Caco-2 (cell line): ENCODE measurements around the gene MAFF. TPM values are rescaled to one million over a fixed set of nuclear protein-coding genes. Genes with fewer than 3 reads are reported as not detected.

ENCODE experiments used
- BruUV-seq: library from RNA; stranded (reverse); fragments of 400-500 nt; replicated peaks from 2 replicates; lab custom pipeline; 2021; lab: Mats Ljungman, UMichigan
- CTCF ChIA-PET: fragments of 300-600 bp; sonication (Branson Sonifier 250); formaldehyde crosslinking; loops from one replicate; lab custom pipeline; 2022; ENCODE audit warnings: antibody characterized with exemption; lab: Charles Lee
- POLR2A ChIA-PET: fragments of 300-600 bp; sonication (Branson Sonifier 250); formaldehyde crosslinking; loops from one replicate; lab custom pipeline; 2022; ENCODE audit warnings: antibody characterized with exemption; lab: Charles Lee
- DNase-seq, 2 experiments: peaks; one replicate each; pipeline versions ENCODE4 v3.0.0 to v3.0.0-alpha.2; 2020 to 2022
- H3K27me3 ChIP-seq: replicated peaks from 2 replicates; pipeline ENCODE4 v1.6.0; 2011; ENCODE audit warnings: low read length; ENCODE audit not compliant: control insufficient read depth, insufficient read depth
- H3K36me3 ChIP-seq: 2 replicates; pipeline ENCODE4 v1.5.1; 2011; ENCODE audit warnings: low read length; ENCODE audit not compliant: control insufficient read depth, insufficient read depth
- H3K4me1 ChIP-seq: fragments of 250-450 bp; sonication (Bioruptor Pico); 2 replicates; pipeline ENCODE4 v1.5.1; 2020; ENCODE audit warnings: mild to moderate bottlenecking
- H3K4me3 ChIP-seq: 2 replicates; pipeline ENCODE4 v1.5.1; 2011; ENCODE audit warnings: low read depth, mild to moderate bottlenecking, control low read depth, low read length
- H3K9me3 ChIP-seq: fragments of 250-450 bp; sonication (Bioruptor Pico); 2 replicates; pipeline ENCODE4 v1.5.1; 2020; ENCODE audit warnings: mild to moderate bottlenecking, moderate library complexity
- H3K27ac Mint-ChIP-seq: one replicate; pipeline ENCODE4 v1.8.0; 2022; ENCODE audit warnings: mixed read lengths; ENCODE audit not compliant: unreplicated experiment
- H3K27me3 Mint-ChIP-seq: one replicate; pipeline ENCODE4 v1.8.0; 2022; ENCODE audit warnings: mixed read lengths; ENCODE audit not compliant: insufficient read depth, unreplicated experiment
- H3K36me3 Mint-ChIP-seq: one replicate; pipeline ENCODE4 v1.8.0; 2022; ENCODE audit warnings: mild to moderate bottlenecking, mixed read lengths; ENCODE audit not compliant: insufficient read depth, unreplicated experiment
- H3K4me1 Mint-ChIP-seq: one replicate; pipeline ENCODE4 v1.8.0; 2022; ENCODE audit warnings: low read depth, mixed read lengths; ENCODE audit not compliant: unreplicated experiment
- H3K4me3 Mint-ChIP-seq: one replicate; pipeline ENCODE4 v1.8.0; 2022; ENCODE audit warnings: mild to moderate bottlenecking, moderate library complexity, mixed read lengths; ENCODE audit not compliant: unreplicated experiment
- H3K9me3 Mint-ChIP-seq: one replicate; pipeline ENCODE4 v1.8.0; 2022; ENCODE audit warnings: mixed read lengths; ENCODE audit not compliant: unreplicated experiment
- intact Hi-C: fragments of 100-400 bp; cut with micrococcal nuclease; formaldehyde crosslinking; loops from one replicate; pipeline ENCODE4 v1.10.0; 2022; ENCODE audit not compliant: unreplicated experiment
- total RNA-seq: library from RNA; stranded (reverse); gene quantifications from 2 replicates; pipeline ENCODE4 v1.2.3, GENCODE V29; 2022
- TF ChIP-seq, protein P1 (sequence below), 2 experiments: fragments of 200-600 bp in 1 of 2; IDR thresholded peaks; 1 replicate in 1 of 2; 2 replicates in 1 of 2; pipeline versions ENCODE4 v1.5.1 to v1.8.0; 2011 to 2022; ENCODE audit warnings: antibody characterized with exemption in 1 of 2, control low read depth in 1 of 2, inconsistent platforms in 1 of 2, low read depth in 1 of 2, low read length in 1 of 2, mild to moderate bottlenecking in 1 of 2, moderate library complexity in 1 of 2; ENCODE audit not compliant: insufficient read depth in 1 of 2, severe bottlenecking in 1 of 2, unreplicated experiment in 1 of 2

MAFF gene
- total RNA-seq, 1 experiment from 2014 or later = 6.8 TPM

DNA sequence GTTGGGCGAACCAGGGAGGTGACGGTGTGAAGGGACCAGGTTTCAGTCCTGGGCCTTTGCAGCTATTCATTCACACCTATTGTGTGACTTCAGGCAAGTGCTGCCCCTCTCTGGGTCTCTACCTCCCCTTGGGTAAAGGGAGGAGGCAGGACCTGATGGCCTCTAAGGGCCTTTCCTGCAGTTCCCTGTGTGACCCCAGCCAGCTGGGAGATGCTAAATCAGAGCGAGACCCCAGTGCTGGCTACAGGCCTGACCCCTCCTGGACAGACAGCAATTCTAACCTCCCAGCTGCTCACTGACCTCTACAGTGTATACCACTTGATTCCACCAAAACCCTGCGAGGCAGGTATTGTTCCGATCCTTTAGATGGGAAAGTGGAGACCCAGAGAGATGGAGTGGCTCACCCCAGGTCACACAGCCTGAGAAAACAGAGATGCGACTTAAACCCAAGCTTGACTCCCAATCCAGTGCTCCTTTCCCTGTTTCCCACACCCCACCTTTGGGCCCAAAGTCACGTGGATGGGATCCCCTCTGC, 6.2 kb downstream of the MAFF start:
- POLR2A ChIA-PET = interaction anchor here (0.6 kb wide), 1 partner anchor 17 kb away, joined by 4 read pairs; no protein-coding TSS in a partner anchor
- no TSS peak for BruUV-seq
- H3K27me3 ChIP-seq = no peaks in the 10 kb centered on the region
- Mint-ChIP-seq H3K9me3 (no peaks in the 10 kb centered on the region), H3K27me3 (no peaks in the 10 kb centered on the region), H3K36me3 (peaks cover 17% of the 10 kb centered on the region), H3K4me3 (no peak overlapping the region), H3K4me1 (peaks cover 6% of the 10 kb centered on the region), H3K27ac (no peak overlapping the region)
- TF ChIP-seq, protein P1, sequence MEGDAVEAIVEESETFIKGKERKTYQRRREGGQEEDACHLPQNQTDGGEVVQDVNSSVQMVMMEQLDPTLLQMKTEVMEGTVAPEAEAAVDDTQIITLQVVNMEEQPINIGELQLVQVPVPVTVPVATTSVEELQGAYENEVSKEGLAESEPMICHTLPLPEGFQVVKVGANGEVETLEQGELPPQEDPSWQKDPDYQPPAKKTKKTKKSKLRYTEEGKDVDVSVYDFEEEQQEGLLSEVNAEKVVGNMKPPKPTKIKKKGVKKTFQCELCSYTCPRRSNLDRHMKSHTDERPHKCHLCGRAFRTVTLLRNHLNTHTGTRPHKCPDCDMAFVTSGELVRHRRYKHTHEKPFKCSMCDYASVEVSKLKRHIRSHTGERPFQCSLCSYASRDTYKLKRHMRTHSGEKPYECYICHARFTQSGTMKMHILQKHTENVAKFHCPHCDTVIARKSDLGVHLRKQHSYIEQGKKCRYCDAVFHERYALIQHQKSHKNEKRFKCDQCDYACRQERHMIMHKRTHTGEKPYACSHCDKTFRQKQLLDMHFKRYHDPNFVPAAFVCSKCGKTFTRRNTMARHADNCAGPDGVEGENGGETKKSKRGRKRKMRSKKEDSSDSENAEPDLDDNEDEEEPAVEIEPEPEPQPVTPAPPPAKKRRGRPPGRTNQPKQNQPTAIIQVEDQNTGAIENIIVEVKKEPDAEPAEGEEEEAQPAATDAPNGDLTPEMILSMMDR (IDR thresholded peaks at IDR 0.05; ENCODE audit: insufficient read depth in 1 of 2, low read depth in 1 of 2, low read length in 1 of 2, severe bottlenecking in 1 of 2, unreplicated experiment in 1 of 2) = no peak
- 0 out of 2 replicates have a peak, but pooled peaks cover 3% of the 10 kb centered on the region for H3K4me1 ChIP-seq
- no peak for DNase-seq
- CTCF ChIA-PET = interaction anchor here (1.1 kb wide), 1 partner anchor 93 kb away, joined by 4 read pairs; no protein-coding TSS in a partner anchor
- H3K9me3 ChIP-seq = no peaks in the 10 kb centered on the region
- no peaks in the 10 kb centered on the region for H3K36me3 ChIP-seq
- intact Hi-C loops = no loop called here
- H3K4me3 ChIP-seq = no peak overlapping the region

DNA sequence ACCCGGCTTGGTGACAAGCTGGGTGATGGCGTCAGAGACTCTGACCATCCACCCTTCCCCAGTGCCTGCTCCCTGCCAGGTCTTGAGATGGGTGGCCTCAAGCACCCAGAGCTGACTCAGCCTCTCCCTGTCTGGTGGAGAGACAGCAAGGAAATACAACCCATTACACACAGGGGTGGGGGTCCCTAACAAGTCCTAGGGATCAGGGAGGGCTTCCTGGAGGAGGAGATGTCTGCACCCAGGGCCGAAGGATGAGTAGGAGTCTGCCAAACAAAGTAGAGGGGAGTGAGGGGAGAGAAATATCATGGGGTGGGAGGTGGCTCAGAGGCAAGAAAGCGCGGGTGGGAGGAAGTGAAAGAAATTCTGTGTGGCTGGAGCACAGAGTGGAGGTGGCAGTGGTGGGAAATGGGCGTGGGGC, 6.8 kb downstream of the MAFF start:
- intact Hi-C loops = no loop called here
- Mint-ChIP-seq H3K4me3 (no peak overlapping the region), H3K27ac (no peak overlapping the region), H3K9me3 (no peaks in the 10 kb centered on the region), H3K27me3 (no peaks in the 10 kb centered on the region), H3K36me3 (peaks cover 11% of the 10 kb centered on the region), H3K4me1 (peaks cover 6% of the 10 kb centered on the region)
- no peak for DNase-seq
- ChIA-PET POLR2A (no interaction called here), CTCF (no interaction called here)
- Histone ChIP-seq H3K4me3 (no peak overlapping the region), H3K9me3 (no peaks in the 10 kb centered on the region), H3K4me1 (0 out of 2 replicates have a peak, but pooled peaks cover 2% of the 10 kb centered on the region), H3K27me3 (no peaks in the 10 kb centered on the region), H3K36me3 (no peaks in the 10 kb centered on the region)
- TF ChIP-seq, protein P1 (IDR thresholded peaks at IDR 0.05; ENCODE audit: insufficient read depth in 1 of 2, low read depth in 1 of 2, low read length in 1 of 2, severe bottlenecking in 1 of 2, unreplicated experiment in 1 of 2) = no peak
- no TSS peak for BruUV-seq

DNA sequence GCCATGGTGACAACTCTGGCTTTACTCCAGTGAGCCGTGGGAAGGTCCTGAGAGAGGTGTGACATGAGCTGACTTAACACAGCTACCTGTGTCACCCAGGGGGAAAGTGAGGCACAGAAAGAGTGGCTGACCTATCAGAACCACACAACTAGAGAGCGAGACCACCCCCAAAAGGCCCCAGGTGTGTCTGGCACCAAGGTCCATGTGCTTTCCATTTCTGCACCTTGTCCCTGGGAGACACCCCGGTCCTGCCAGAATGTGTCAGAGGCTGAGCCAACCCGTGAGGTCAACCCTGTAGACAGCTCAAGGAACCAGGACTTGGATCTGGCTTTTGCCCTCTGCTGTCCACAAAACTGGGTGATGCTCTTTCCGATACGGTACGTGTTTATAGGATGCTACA, 9.8 kb downstream of the MAFF start:
- Mint-ChIP-seq H3K27ac (no peak overlapping the region), H3K36me3 (peaks cover 20% of the 10 kb centered on the region), H3K27me3 (no peaks in the 10 kb centered on the region), H3K9me3 (no peaks in the 10 kb centered on the region), H3K4me3 (no peak overlapping the region), H3K4me1 (no peaks in the 10 kb centered on the region)
- H3K36me3 ChIP-seq = 0 out of 2 replicates have a peak, but pooled peaks cover 1% of the 10 kb centered on the region
- CTCF ChIA-PET = no interaction called here
- H3K4me1 ChIP-seq = no peaks in the 10 kb centered on the region
- no peaks in the 10 kb centered on the region for H3K9me3 ChIP-seq
- TF ChIP-seq, protein P1 (IDR thresholded peaks at IDR 0.05; ENCODE audit: insufficient read depth in 1 of 2, low read depth in 1 of 2, low read length in 1 of 2, severe bottlenecking in 1 of 2, unreplicated experiment in 1 of 2) = no peak
- no peaks in the 10 kb centered on the region for H3K27me3 ChIP-seq
- no peak for DNase-seq
- intact Hi-C loops = loop anchor here (10.0 kb wide), 1 partner anchor 97 kb away; the partner anchor contains the start of gene BAIAP2L2
- POLR2A ChIA-PET = interaction anchor here (0.6 kb wide), 1 partner anchor 1312 kb away, joined by 4 read pairs; no protein-coding TSS in a partner anchor
- BruUV-seq = no TSS peak
- H3K4me3 ChIP-seq = no peak overlapping the region
